Hematopoietic multipotent progenitor cell treated with erythropoietin and hydrocortisone succinate and interleukin-3 and kit ligand, for 17 days (in vitro differentiated cells): ENCODE results near the gene EDA.

Source experiments
- DNase-seq: peaks from one replicate; pipeline ENCODE4 v3.0.0-alpha.2; 2015; ENCODE audit warnings: low spot score

The EDA gene

GRCh38 chrX:70026851-70027200 is 410.9 kb downstream of the EDA start:
- no peak for DNase-seq

- DNase-seq, result no peak
Observed at GRCh38 chrX:70029863-70030262, 413.9 kb downstream of the EDA start.

GRCh38 chrX:70030301-70030767 is 414.4 kb downstream of the EDA start:
- peak; percentile 28 for DNase-seq

GRCh38 chrX:70032792-70033191 is 416.9 kb downstream of the EDA start:
- DNase-seq, result no peak

- DNase-seq, result no peak
Observed at GRCh38 chrX:70033348-70034051, 417.6 kb downstream of the EDA start.

- no peak for DNase-seq
Observed at GRCh38 chrX:70034646-70035045, 418.7 kb downstream of the EDA start.

- no peak for DNase-seq
Observed at GRCh38 chrX:70038515-70038914, 422.6 kb downstream of the EDA start.

- DNase-seq, result no peak
Observed at GRCh38 chrX:70038951-70039350, 423.0 kb downstream of the EDA start.

- DNase-seq, result no peak
Observed at GRCh38 chrX:70039758-70040157, 423.8 kb downstream of the EDA start.

GRCh38 chrX:70041993-70042392 is 426.1 kb downstream of the EDA start:
- DNase-seq, result no peak

- DNase-seq, result no peak
Observed at GRCh38 chrX:70042399-70043371, 426.8 kb downstream of the EDA start.

- DNase-seq, result no peak
Observed at GRCh38 chrX:70043685-70044084, 427.8 kb downstream of the EDA start.

- no peak for DNase-seq
Observed at GRCh38 chrX:70044541-70045245, 428.8 kb downstream of the EDA start.

- DNase-seq, result no peak
Observed at GRCh38 chrX:70046978-70047377, 431.1 kb downstream of the EDA start.

GRCh38 chrX:70049406-70049805 is 433.5 kb downstream of the EDA start:
- DNase-seq, result no peak

- no peak for DNase-seq
Observed at GRCh38 chrX:70049925-70050324, 434.0 kb downstream of the EDA start, which contains the start of gene AWAT2. Gene AWAT2, minus strand, starts transcription at chrX:70049938. Its CDS starts 6 bp downstream, at chrX:70049932.

- DNase-seq, result no peak
Observed at GRCh38 chrX:70052895-70053615, 437.1 kb downstream of the EDA start.

- no peak for DNase-seq
Observed at GRCh38 chrX:70054391-70054790, 438.5 kb downstream of the EDA start.

GRCh38 chrX:70062076-70062475 is 446.2 kb downstream of the EDA start, which contains the start of gene OTUD6A:
Gene OTUD6A, plus strand, starts transcription at chrX:70062457. Its CDS starts 68 bp downstream, at chrX:70062525.
- no peak for DNase-seq

GRCh38 chrX:70062961-70063550 is 447.1 kb downstream of the EDA start:
- DNase-seq, result no peak

GRCh38 chrX:70066646-70067045 is 450.7 kb downstream of the EDA start:
- no peak for DNase-seq
